DMS153 treated with DMSO at 0.1 percent for 48 hours (cell line): ENCODE data around the gene SLC16A10.
"Not testable (repeated sequence)": the region's sequence is repeated elsewhere in the genome, so short reads cannot be mapped to it uniquely, and the experiment has no call there.

Experiments used
- DNase-seq: peaks from one replicate; lab custom pipeline; 2025; ENCODE audit not compliant: unreplicated experiment; lab: John Stamatoyannopoulos, UW

Gene SLC16A10

GRCh38 chr6:111183702-111184517 is 96.6 kb downstream of the SLC16A10 start:
- no peak for DNase-seq

- DNase-seq: no peak
These were observed 97.7 kb downstream of the SLC16A10 start for GRCh38 chr6:111184827-111185532.

GRCh38 chr6:111185954-111186353 is 98.7 kb downstream of the SLC16A10 start:
- no peak for DNase-seq

DNA sequence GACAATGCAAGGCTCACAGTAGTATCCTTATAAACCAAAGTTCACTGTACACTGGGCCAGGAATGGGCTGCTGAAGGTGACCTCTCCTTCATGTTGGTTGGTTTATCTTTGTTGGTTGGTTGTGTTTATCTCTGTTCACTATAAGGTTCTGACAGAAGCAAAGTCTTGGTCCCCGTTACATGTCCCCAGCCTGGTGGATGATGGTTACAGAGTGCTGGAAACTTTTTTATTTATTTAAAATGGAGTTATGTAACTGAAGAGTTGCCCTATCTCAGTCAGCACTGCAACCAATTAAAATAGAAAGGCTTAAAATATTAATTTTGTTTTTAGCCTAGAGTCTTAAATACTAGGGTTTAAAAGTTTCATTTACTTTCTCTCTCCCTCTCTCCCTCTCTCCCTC is 100.6 kb downstream of the SLC16A10 start:
- DNase-seq: no peak

DNA sequence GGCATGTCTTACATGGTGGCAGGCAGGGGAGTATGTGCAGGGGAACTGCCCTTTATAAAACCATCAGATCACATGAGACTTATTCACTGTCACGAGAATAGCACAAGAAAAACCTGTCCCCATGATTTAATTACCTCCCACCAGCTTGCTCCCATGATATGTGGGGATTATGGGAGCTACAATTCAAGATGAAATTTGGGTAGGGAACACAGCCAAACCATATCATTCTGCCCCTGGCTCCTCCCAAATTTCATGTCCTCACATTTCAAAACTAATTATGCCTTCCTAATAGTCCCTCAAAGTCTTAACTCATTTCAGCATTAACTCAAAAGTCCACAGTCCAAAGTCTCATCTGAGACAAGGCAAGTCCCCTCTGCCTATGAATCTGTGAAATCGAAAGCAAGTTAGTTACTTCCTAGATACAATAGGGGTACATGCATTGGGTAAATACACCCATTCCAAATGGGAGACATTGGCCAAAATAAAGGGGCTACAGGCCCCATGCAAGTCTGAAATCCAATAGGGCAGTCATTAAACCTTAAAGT is 102.4 kb downstream of the SLC16A10 start:
- not testable (repeated sequence) for DNase-seq

GRCh38 chr6:111190637-111191036 is 103.3 kb downstream of the SLC16A10 start:
- DNase-seq: no peak

GRCh38 chr6:111191136-111191535 is 103.8 kb downstream of the SLC16A10 start:
- not testable (repeated sequence) for DNase-seq

DNA sequence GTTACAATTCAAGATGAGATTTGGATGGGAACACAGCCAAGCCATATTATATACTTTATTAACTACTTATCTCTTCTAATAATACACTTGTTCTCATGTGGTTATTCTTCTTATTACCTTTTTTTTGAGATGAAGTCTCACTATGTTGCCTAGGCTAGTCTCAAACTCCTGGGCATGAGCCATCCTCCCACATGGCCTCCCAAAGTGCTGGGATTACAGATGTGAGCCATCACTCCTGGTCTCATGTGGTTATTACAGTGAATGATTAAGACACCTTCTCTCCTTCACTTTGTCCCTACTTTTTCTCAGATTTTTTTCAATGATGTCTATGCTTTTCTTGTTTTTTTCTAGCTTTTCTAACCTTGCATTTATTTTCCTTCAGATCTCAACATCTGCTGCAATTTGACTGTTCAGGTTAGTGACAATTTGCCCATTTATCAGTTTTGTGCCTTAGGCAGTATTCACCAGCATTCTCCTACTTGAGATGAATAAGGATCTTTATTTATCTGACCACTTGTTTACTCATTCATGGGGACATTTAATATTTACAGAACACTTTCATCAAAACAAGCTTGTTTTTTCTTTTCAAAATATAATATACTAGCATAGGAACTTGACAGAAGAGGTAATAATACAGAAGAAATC is 105.7 kb downstream of the SLC16A10 start:
- no peak for DNase-seq

DNA sequence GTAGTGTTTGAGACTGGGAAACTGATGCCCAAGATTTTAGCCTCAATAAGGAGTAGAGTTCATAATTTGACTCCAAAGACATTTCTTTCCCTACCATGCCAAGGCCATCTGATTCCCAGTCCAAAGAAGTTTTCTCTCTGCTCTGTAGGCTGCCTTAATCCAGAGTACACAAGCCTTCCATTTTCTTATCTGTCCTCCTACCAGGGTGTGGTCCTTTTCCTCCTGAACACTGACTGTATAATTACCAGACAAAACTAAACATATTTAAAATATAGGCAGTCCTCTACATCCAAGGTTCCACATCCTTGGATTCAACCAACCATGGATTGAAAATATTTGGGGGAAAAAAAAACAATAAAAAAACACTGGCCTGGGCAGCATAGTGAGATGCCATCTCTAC is 108.4 kb downstream of the SLC16A10 start:
- DNase-seq: no peak

DNA sequence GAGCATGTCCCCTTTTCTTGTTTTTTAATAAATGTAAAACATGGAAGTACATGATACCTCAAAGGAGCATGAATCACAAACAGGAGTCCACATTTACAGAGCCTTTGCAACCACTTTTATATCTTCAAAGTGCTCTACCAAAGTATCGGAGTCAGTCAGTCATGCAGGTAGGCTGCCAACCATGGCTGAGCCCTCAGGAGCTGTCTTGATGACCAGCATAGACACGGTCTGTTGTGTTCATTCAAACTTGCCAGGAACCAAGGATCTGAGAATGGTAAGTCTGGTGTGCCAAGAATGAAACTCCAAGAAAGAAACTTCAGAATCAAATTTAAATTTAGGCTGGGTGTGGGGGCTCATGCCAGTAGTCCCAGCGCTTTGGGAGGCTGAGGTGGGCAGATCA is 111.5 kb downstream of the SLC16A10 start:
- DNase-seq: no peak

DNA sequence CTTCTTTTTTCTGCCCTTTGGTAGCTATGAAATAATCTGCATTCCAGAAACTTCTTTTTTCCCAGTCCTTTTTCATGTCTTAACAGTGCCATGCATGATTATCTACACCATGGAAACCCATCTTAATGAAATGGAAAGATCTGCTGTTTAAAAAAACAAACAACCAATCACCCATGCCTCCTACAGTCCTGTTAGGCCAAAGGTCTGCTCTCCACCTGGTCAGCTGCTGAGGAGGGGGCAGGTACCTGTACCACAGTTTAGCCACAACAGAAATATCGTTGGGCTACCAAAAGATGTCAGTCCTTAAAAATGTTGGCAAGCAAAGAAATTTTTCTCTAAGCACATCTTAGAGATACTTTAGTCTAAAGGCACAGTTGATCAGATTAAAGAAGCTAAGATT is 112.6 kb downstream of the SLC16A10 start:
- DNase-seq: no peak

DNA sequence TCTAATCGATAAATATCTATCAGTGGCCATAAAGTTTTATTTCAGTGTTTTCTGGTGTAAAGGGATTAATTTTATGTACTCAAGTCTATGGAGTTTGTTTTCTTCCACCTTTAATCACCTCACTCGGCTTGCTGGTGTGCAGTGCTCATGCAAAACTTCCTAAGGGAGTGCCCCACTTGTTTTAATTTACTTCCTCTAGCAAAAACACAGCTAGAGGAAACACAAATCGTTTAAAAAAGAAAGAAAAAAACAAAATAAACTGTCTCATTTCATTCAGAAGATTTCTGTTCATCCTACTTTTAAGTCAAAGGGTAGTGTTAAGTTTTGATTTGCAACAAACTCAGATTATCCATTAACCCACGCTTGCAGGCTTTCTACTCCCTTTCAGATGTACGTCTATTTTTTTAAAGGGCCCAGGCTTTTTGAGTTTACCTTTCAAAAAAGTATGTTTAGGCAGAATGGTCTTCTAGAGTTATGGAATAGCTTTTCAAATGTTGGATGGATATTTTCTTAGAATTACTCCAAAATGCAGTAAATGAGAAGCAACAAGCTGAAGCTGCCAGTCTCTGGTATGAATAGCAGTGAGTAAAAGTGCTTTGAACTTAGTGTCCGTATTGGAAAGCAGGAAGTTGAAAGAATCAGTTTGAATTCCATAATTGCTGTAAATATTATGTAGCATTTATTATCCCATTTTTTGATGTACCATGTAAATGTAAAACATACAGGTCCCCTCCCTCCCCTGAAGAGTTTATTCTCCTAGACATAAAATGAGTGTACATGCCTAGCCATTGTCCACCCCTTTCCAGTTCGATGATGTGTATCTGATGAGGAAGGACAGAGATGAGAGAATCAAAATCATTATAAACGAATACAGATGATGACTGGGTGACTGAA is 113.3 kb downstream of the SLC16A10 start:
- DNase-seq: no peak

GRCh38 chr6:111201244-111201554 is 113.9 kb downstream of the SLC16A10 start:
- no peak for DNase-seq

DNA sequence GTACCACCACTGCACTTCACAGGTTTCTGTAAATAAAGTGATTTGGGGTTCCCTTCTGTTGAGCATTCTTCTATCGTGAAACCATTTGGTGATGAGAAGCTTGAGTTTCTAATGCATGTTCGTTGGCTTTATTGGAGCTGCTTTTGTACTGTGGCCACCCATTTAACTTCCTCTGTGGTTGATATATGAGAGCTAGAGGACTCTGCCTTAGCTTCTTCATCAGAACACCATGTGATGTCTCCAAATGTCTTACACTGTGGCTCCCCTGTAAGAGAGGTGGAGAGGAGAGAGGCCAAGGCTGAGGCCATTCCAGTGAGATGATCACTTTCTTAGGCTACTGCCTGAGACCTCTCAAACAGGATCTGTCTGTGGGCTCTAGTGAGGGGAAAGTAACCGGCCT is 114.5 kb downstream of the SLC16A10 start:
- DNase-seq: no peak

DNA sequence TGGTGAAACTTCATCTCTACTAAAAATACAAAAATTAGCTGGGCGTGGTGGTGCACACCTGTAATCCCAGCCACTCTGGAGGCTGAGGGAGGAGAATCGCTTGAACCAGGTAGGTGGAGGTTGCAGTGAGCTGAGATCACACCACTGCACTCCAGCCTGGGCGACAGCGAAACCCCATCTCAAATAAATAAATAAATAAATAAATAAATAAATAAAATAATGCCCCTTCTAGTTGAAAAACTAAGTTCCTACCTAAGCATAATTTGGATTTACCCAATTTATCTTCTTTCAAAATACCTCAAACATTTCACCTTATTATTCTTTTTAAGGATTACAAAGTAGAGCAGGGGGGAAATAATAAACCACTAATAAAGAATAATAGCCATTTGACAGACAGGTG is 116.2 kb downstream of the SLC16A10 start:
- DNase-seq: not testable (repeated sequence)

- DNase-seq: no peak
These were observed 117.0 kb downstream of the SLC16A10 start for GRCh38 chr6:111204305-111204704.

- no peak for DNase-seq
These were observed 117.6 kb downstream of the SLC16A10 start for GRCh38 chr6:111204881-111205280.

DNA sequence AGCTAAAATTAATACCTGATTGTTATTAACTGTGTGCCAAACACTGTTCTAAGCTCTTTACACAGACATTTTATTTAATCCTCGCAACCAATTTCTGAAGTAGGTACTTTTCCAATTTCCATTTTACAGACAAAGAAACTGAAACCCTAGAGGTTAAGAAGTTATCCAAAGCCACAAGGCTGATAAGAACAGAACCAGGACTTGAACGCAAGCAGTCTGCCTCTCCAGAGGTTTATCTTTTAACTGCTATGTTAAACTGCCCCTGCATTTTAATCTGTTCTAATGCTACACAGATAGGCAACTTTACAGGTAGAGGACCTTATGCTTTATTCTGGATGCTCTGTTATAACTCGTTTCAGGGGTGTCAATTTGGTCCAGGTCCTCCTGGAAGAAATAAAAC is 118.2 kb downstream of the SLC16A10 start:
- no peak for DNase-seq

GRCh38 chr6:111207141-111207858 is 120.0 kb downstream of the SLC16A10 start:
- DNase-seq: no peak

GRCh38 chr6:111208933-111209332 is 121.6 kb downstream of the SLC16A10 start:
- DNase-seq: no peak
